ENCODE measurements around the gene ZDHHC11. TPM values are rescaled to one million over a fixed set of nuclear protein-coding genes. Genes with fewer than 3 reads are reported as not detected.

Gene ZDHHC11
- total RNA-seq, 1 experiment from 2014 or later, result 3.6 TPM

DNA sequence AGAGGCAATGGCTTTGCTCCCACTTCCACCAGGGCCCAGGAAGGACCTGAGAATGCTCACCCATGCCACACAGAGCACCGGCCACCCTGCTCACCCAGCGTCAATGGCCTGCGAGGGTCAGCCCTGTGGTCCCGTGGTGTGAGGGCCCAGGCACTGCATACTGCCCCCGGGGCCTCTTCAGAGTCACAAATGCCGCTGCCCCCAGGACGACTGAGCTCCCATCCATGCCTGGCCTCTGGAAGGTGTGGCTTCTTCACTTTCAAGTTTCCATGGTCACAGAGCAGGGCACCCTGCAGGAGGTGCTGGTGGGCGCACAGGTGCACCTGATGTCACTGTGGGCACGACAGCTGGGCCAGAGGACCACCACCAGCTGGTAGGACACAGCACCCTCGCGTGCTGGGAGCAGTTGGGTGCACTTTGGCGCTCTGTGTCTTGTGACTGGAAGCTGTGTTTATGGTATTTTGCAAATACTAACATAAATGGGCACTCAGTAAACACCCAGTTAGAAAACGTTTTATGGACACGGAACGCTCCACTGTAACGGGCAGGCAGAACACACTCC lies 12.5 kb upstream of the ZDHHC11 start:
- no peaks in the 10 kb centered on the region for H3K9me3 Mint-ChIP-seq (ENCODE audit: unreplicated experiment)
- POLR2A ChIA-PET, result no interaction called here
- Histone ChIP-seq H3K9me3 (no peaks in the 10 kb centered on the region), H3K36me3 (ENCODE audit: control insufficient read depth, insufficient read depth, low read length) (peaks cover 6% of the 10 kb centered on the region), H3K4me1 (peaks cover 18% of the 10 kb centered on the region; the same call in 1 of the 2 replicates), H3K27me3 (replicated peaks; ENCODE audit: control insufficient read depth, insufficient read depth, low read length) (no peaks in the 10 kb centered on the region), H3K4me3 (ENCODE audit: low read depth, low read length) (no peak overlapping the region)
- CTCF ChIA-PET, result interaction anchor here (0.7 kb wide), 1 partner anchor 341 kb away, joined by 3 read pairs; no protein-coding TSS in a partner anchor
- BruUV-seq (replicated peaks), result no TSS peak
- no peak for DNase-seq
- intact Hi-C loops (cut with micrococcal nuclease; ENCODE audit: unreplicated experiment), result no loop called here
- H3K27ac Mint-ChIP-seq (ENCODE audit: unreplicated experiment), result no peak overlapping the region
- no peaks in the 10 kb centered on the region for H3K4me1 Mint-ChIP-seq (ENCODE audit: low read depth, unreplicated experiment)
- H3K27me3 Mint-ChIP-seq (ENCODE audit: insufficient read depth, unreplicated experiment), result no peaks in the 10 kb centered on the region
- peaks cover 70% of the 10 kb centered on the region for H3K36me3 Mint-ChIP-seq (ENCODE audit: insufficient read depth, unreplicated experiment)
- no peak overlapping the region for H3K4me3 Mint-ChIP-seq (ENCODE audit: unreplicated experiment)
- TF ChIP-seq, protein P1, sequence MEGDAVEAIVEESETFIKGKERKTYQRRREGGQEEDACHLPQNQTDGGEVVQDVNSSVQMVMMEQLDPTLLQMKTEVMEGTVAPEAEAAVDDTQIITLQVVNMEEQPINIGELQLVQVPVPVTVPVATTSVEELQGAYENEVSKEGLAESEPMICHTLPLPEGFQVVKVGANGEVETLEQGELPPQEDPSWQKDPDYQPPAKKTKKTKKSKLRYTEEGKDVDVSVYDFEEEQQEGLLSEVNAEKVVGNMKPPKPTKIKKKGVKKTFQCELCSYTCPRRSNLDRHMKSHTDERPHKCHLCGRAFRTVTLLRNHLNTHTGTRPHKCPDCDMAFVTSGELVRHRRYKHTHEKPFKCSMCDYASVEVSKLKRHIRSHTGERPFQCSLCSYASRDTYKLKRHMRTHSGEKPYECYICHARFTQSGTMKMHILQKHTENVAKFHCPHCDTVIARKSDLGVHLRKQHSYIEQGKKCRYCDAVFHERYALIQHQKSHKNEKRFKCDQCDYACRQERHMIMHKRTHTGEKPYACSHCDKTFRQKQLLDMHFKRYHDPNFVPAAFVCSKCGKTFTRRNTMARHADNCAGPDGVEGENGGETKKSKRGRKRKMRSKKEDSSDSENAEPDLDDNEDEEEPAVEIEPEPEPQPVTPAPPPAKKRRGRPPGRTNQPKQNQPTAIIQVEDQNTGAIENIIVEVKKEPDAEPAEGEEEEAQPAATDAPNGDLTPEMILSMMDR (IDR thresholded peaks at IDR 0.05; ENCODE audit: insufficient read depth in 1 of 2, low read depth in 1 of 2, low read length in 1 of 2, severe bottlenecking in 1 of 2, unreplicated experiment in 1 of 2), result no peak

DNA sequence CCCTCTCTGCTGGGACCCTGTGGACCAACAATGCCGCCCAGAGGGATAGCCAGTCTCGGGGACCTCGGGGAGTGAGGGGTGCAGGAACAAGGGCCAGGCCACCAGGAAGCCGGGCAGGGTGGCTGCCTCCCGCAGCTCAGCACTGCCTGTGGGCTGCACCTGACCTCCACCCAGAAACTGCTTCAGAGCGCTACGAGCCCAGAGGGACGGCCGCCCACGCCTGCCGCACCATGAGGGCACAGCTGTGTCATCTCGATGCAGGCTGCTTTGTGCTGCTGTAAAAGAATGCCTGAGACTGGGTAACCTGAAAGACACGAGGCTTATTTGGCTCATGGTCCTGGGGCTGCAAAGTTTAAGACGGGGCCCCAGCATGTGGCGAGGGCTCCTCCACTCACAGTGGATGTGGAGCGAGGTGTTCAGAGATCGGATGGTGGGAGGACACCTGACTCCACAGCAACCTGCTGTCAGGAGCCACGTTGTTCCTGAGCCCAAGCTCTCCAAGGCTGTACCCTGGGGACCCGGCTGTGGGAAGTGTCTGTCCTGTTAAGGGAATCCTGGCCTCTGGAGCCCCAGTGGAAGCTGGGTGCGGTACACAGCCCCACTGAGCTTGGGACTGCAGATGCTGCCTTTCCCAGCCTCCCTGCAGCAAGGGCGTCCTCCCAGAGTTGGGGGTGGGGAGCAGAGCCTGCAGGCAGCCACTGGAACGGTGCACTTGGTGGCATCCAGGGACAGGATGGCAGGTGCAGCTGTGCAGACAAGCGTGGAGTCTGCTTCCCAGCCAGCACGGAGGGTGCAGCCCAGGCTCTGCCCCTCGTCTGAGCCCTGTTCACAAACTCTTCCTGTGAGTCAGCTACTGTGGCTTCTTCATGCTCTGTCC lies 11.8 kb upstream of the ZDHHC11 start:
- TF ChIP-seq, protein P1 (IDR thresholded peaks at IDR 0.05; ENCODE audit: insufficient read depth in 1 of 2, low read depth in 1 of 2, low read length in 1 of 2, severe bottlenecking in 1 of 2, unreplicated experiment in 1 of 2), result no peak
- no TSS peak for BruUV-seq (replicated peaks)
- POLR2A ChIA-PET, result no interaction called here
- Histone ChIP-seq H3K36me3 (ENCODE audit: control insufficient read depth, insufficient read depth, low read length) (peaks cover 6% of the 10 kb centered on the region), H3K4me3 (ENCODE audit: low read depth, low read length) (no peak overlapping the region), H3K9me3 (no peaks in the 10 kb centered on the region), H3K27me3 (replicated peaks; ENCODE audit: control insufficient read depth, insufficient read depth, low read length) (no peaks in the 10 kb centered on the region), H3K4me1 (peaks cover 14% of the 10 kb centered on the region; the same call in 1 of the 2 replicates)
- H3K9me3 Mint-ChIP-seq (ENCODE audit: unreplicated experiment), result no peaks in the 10 kb centered on the region
- DNase-seq, result no peak
- peaks cover 67% of the 10 kb centered on the region for H3K36me3 Mint-ChIP-seq (ENCODE audit: insufficient read depth, unreplicated experiment)
- intact Hi-C loops (cut with micrococcal nuclease; ENCODE audit: unreplicated experiment), result no loop called here
- no peak overlapping the region for H3K4me3 Mint-ChIP-seq (ENCODE audit: unreplicated experiment)
- CTCF ChIA-PET, result no interaction called here
- H3K27ac Mint-ChIP-seq (ENCODE audit: unreplicated experiment), result no peak overlapping the region
- H3K27me3 Mint-ChIP-seq (ENCODE audit: insufficient read depth, unreplicated experiment), result no peaks in the 10 kb centered on the region
- H3K4me1 Mint-ChIP-seq (ENCODE audit: low read depth, unreplicated experiment), result no peaks in the 10 kb centered on the region

GRCh38 chr5:861442-862366 lies 10.9 kb upstream of the ZDHHC11 start:
- H3K9me3 Mint-ChIP-seq (ENCODE audit: unreplicated experiment), result no peaks in the 10 kb centered on the region
- intact Hi-C loops (cut with micrococcal nuclease; ENCODE audit: unreplicated experiment), result no loop called here
- H3K9me3 ChIP-seq, result no peaks in the 10 kb centered on the region
- H3K27me3 Mint-ChIP-seq (ENCODE audit: insufficient read depth, unreplicated experiment), result no peaks in the 10 kb centered on the region
- H3K4me3 ChIP-seq (ENCODE audit: low read depth, low read length), result no peak overlapping the region
- H3K36me3 ChIP-seq (ENCODE audit: control insufficient read depth, insufficient read depth, low read length), result peaks cover 6% of the 10 kb centered on the region
- DNase-seq, result no peak
- 0 out of 2 replicates have a peak, but pooled peaks cover 9% of the 10 kb centered on the region for H3K4me1 ChIP-seq
- no peaks in the 10 kb centered on the region for H3K27me3 ChIP-seq (replicated peaks; ENCODE audit: control insufficient read depth, insufficient read depth, low read length)
- BruUV-seq (replicated peaks), result no TSS peak
- ChIA-PET CTCF (no interaction called here), POLR2A (no interaction called here)
- TF ChIP-seq, protein P1 (IDR thresholded peaks at IDR 0.05; ENCODE audit: insufficient read depth in 1 of 2, low read depth in 1 of 2, low read length in 1 of 2, severe bottlenecking in 1 of 2, unreplicated experiment in 1 of 2), result no peak
- H3K4me1 Mint-ChIP-seq (ENCODE audit: low read depth, unreplicated experiment), result no peaks in the 10 kb centered on the region
- H3K27ac Mint-ChIP-seq (ENCODE audit: unreplicated experiment), result no peak overlapping the region
- peaks cover 62% of the 10 kb centered on the region for H3K36me3 Mint-ChIP-seq (ENCODE audit: insufficient read depth, unreplicated experiment)
- no peak overlapping the region for H3K4me3 Mint-ChIP-seq (ENCODE audit: unreplicated experiment)
